Esophagus (tissue), 2 donors: Measurements from ENCODE around the gene COBL. TPM values are rescaled to one million over a fixed set of nuclear protein-coding genes. Genes with fewer than 3 reads are reported as not detected.

Source experiments
- H3K27ac ChIP-seq, 2 donors: one replicate each; pipeline ENCODE4 v1.5.1; 2013; ENCODE audit warnings: low read depth in 2 of 2, mild to moderate bottlenecking in 2 of 2, inconsistent platforms in 1 of 2, low read length in 1 of 2, moderate library complexity in 1 of 2
- H3K27me3 ChIP-seq, 2 donors: one replicate each; pipeline ENCODE4 v1.6.1; 2013; ENCODE audit warnings: low read length in 2 of 2, control low read depth in 1 of 2, mild to moderate bottlenecking in 1 of 2; ENCODE audit not compliant: insufficient read depth in 2 of 2, control insufficient read depth in 1 of 2
- H3K36me3 ChIP-seq, 2 donors: one replicate each; pipeline ENCODE4 v1.6.1; 2013; ENCODE audit warnings: low read length in 1 of 2; ENCODE audit not compliant: control insufficient read depth in 2 of 2, insufficient read depth in 2 of 2
- H3K4me1 ChIP-seq, 2 donors: one replicate each; pipeline ENCODE4 v1.6.1; 2013; ENCODE audit warnings: low read length in 1 of 2; ENCODE audit not compliant: control insufficient read depth in 2 of 2, insufficient read depth in 2 of 2
- H3K4me3 ChIP-seq, 2 donors: one replicate each; pipeline ENCODE4 v1.5.1; 2013; ENCODE audit warnings: low read length in 2 of 2, mild to moderate bottlenecking in 2 of 2, low read depth in 1 of 2, moderate library complexity in 1 of 2
- H3K9me3 ChIP-seq, 2 donors: one replicate each; pipeline ENCODE4 v1.6.1; 2013; ENCODE audit warnings: mild to moderate bottlenecking in 2 of 2, low read depth in 1 of 2, low read length in 1 of 2, moderate library complexity in 1 of 2; ENCODE audit not compliant: control insufficient read depth in 2 of 2, insufficient read depth in 1 of 2
- WGBS, 2 donors: extraction: QIAGEN DNeasy Blood & Tissue Kit; methylation state at CpG; one replicate each; pipeline ENCODE4 v1.1.7; 2013; 5-methylcytosine and 5-hydroxymethylcytosine counted together
- polyA plus RNA-seq, 2 donors: library from polyadenylated mRNA; stranded (reverse); fragments of 200-250 nt; gene quantifications; one replicate each; pipeline ENCODE4 v1.2.3, GENCODE V29; 2013
- donor health status: healthy with polysubstance abuse.
- donor health status: Bipolar disorder and iron deficiency.

The COBL gene
- polyA plus RNA-seq, 2 donors: 3.6 to 6.1 TPM

GRCh38 chr7:51250512-51250911 lies 66.1 kb downstream of the COBL start:
- 85 to 89% methylated on average over 2 of the region's 2 CpGs for WGBS, 2 donors

GRCh38 chr7:51249991-51250390 lies 66.6 kb downstream of the COBL start:
- Histone ChIP-seq H3K27me3 (no peaks in the 10 kb centered on the region), H3K4me1 (no peaks in the 10 kb centered on the region), H3K4me3 (no peak overlapping the region), H3K9me3 (no peaks in the 10 kb centered on the region), H3K36me3 (no peaks in the 10 kb centered on the region), H3K27ac (no peak overlapping the region)
- 95 to 100% methylated on average over 3 of the region's 3 CpGs for WGBS, 2 donors

More at GRCh38 chr7:51250512-51250911, 66.1 kb downstream of the COBL start:
- Histone ChIP-seq H3K27me3 (no peaks in the 10 kb centered on the region), H3K4me1 (no peaks in the 10 kb centered on the region), H3K4me3 (no peak overlapping the region), H3K27ac (no peak overlapping the region), H3K9me3 (no peaks in the 10 kb centered on the region), H3K36me3 (no peaks in the 10 kb centered on the region)

DNA sequence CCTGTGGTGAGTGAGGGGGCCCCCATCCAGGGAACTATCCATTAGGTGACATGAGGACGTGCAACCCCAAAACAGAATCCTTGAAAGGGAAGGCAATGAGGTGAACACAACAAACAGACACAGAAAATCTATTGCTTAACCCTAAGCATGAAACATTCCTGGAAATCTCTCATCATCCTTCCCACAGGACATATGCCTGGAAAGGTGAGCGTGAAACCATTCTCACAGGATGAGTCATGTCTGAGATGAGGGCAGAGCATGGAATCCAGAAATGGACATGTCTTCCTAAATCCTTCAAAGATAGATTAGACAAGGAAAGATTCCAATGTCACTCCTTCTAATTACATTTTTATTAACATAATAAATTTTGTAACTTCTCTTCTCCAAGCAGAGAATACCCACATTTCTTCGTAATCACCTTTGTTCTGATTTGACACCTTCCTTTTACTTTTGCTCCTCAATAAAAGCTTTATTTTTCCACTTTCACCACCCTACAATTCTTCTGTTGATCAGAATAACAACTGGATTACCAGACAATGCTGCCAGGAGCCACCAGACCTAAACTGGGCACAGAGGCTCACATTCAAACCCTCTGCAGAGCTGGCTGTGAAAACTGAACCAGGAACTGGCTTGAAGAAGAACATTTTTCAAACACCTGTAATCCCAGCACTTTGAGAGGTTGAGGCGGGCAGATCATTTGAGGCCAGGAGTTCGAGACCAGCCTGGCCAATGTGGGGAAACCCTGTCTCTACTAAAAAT lies 67.2 kb downstream of the COBL start:
- no peak overlapping the region for H3K4me3 ChIP-seq
- no peaks in the 10 kb centered on the region for H3K9me3 ChIP-seq
- no peak overlapping the region for H3K27ac ChIP-seq
- WGBS, 2 donors: 76 to 84% methylated on average over 5 of the region's 5 CpGs
- peaks cover 0 to 4% of the 10 kb centered on the region in 2 donors for H3K4me1 ChIP-seq
- no peaks in the 10 kb centered on the region for H3K36me3 ChIP-seq
- no peaks in the 10 kb centered on the region for H3K27me3 ChIP-seq

DNA sequence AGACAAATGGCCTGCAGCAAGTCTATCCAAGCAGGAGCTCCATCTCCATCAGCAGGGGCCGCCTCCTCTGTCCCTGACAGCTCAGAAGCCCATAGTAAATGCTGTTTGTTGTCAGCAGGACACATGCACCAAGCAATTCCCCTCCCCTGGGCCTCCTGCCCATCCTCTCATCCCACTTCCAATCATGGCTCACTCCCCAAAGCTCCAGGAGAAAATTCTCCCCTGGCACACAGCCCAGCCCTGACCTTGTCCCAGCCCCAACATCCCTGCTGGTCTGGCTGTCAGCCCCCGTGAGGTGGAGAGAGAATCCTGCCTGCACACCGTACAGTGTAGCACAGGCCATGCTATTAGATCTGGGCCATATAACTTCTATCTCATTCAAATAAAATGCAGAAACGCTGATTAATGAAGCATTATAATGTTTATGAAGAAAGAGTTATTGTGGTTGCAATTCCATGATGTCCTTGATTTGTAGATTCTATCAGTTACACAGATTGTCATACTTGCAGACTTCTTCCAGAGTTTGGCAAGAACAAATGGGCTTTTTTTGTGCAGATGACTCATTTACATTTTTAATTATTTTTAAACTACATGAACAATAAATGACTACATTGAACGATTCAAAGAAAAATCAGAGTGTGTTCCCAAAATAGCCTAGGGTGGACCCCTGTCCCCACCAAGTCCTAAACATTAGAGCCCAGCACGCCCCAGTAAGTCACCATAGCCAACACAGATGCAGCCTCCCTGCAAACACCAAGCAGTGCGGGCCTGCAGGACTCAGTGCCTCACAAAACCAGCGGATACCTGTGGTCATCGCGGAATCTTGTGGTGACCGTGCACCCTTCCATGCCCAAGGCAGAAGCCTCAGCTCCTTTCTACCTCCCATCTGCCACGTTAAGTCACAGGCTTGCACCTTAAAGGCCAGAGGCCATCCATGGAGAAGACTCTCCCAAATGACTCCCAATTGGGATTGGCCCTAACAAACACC lies 70.1 kb downstream of the COBL start:
- no peaks in the 10 kb centered on the region for H3K36me3 ChIP-seq
- H3K9me3 ChIP-seq: no peaks in the 10 kb centered on the region
- no peaks in the 10 kb centered on the region for H3K27me3 ChIP-seq
- no peak overlapping the region for H3K4me3 ChIP-seq
- 77 to 78% methylated on average over 12 of the region's 12 CpGs for WGBS, 2 donors
- no peak overlapping the region for H3K27ac ChIP-seq
- H3K4me1 ChIP-seq: peaks cover 0 to 4% of the 10 kb centered on the region in 2 donors

- no peaks in the 10 kb centered on the region for H3K36me3 ChIP-seq
- WGBS, 2 donors: 82 to 87% methylated on average over 7 of the region's 7 CpGs
- H3K9me3 ChIP-seq: no peaks in the 10 kb centered on the region
- H3K4me1 ChIP-seq: peaks cover 0 to 4% of the 10 kb centered on the region in 2 donors
- no peaks in the 10 kb centered on the region for H3K27me3 ChIP-seq
- H3K4me3 ChIP-seq: no peak overlapping the region
- H3K27ac ChIP-seq: no peak overlapping the region
Observed at GRCh38 chr7:51244885-51245284, 71.7 kb downstream of the COBL start.

- Histone ChIP-seq H3K27me3 (no peaks in the 10 kb centered on the region), H3K27ac (no peak overlapping the region), H3K9me3 (no peaks in the 10 kb centered on the region), H3K36me3 (no peaks in the 10 kb centered on the region), H3K4me1 (peaks cover 0 to 4% of the 10 kb centered on the region in 2 donors), H3K4me3 (no peak overlapping the region)
- WGBS, 2 donors: 87% methylated on average over 5 of the region's 5 CpGs
Observed at GRCh38 chr7:51244053-51244452, 72.6 kb downstream of the COBL start.

DNA sequence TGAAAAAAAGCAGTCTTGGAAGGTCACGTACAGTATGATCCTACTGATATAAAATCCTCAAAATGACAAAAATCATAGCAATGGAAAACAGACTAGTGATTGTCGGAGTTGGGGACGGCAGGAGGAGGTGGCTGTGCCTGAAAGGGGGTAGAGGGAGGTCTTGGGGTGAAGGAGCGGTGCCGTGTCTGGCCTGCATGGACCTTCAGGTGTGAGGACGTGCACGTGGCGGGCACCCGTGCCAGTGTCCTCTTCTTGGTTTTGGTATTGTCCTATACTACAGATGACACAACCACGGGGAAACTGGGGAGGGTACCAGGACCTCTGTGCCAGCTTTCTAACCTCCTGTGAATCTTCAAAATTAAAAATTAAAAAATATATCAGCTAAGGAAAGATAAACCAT lies 73.0 kb downstream of the COBL start:
- H3K9me3 ChIP-seq: no peaks in the 10 kb centered on the region
- H3K4me1 ChIP-seq: peaks cover 0 to 4% of the 10 kb centered on the region in 2 donors
- no peak overlapping the region for H3K27ac ChIP-seq
- H3K4me3 ChIP-seq: no peak overlapping the region
- no peaks in the 10 kb centered on the region for H3K27me3 ChIP-seq
- WGBS, 2 donors: 93 to 96% methylated on average over 10 of the region's 10 CpGs
- no peaks in the 10 kb centered on the region for H3K36me3 ChIP-seq

DNA sequence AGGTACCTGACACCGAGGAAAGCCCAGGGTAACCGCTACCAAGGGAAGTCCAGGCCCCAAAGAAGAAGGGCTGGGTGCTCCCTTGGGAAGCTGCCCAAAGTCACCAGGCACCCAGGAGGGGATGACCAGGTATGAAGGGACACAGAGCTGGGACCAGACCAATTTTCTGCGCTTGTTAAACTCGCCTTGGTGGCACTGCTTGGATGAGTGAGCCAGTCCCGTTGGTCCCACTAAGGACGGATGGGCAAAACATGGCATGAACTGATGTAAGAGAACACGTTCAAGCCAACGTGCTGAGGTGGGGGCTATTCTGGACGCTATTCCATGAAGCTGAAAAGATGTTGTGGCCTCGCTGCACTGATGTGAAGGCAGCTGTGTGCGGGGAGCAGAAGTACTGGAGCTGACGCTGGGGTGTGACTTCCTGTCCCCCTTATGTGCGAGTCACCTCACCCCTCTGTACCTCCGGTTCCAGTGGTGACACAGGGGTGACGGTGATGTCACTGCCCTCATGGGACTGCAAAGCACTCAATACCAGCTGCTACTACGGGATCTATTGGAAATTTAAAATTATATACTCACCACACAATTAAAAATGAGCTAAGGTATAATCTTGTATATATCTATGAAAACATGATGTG lies 73.6 kb downstream of the COBL start:
- WGBS, 2 donors: 85 to 88% methylated on average over 16 of the region's 16 CpGs
- H3K4me1 ChIP-seq: peaks cover 0 to 5% of the 10 kb centered on the region in 2 donors
- H3K9me3 ChIP-seq: no peaks in the 10 kb centered on the region
- no peak overlapping the region for H3K27ac ChIP-seq
- no peaks in the 10 kb centered on the region for H3K27me3 ChIP-seq
- H3K4me3 ChIP-seq: no peak overlapping the region
- no peaks in the 10 kb centered on the region for H3K36me3 ChIP-seq

GRCh38 chr7:51242007-51242691 lies 74.5 kb downstream of the COBL start:
- H3K36me3 ChIP-seq: no peaks in the 10 kb centered on the region
- H3K27ac ChIP-seq: no peak overlapping the region
- no peak overlapping the region for H3K4me3 ChIP-seq
- H3K27me3 ChIP-seq: no peaks in the 10 kb centered on the region
- peaks cover 0 to 7% of the 10 kb centered on the region in 2 donors for H3K4me1 ChIP-seq
- 91 to 92% methylated on average over 5 of the region's 5 CpGs for WGBS, 2 donors
- no peaks in the 10 kb centered on the region for H3K9me3 ChIP-seq
